ENCODE measurements around the gene ZFAND3.

ZFAND3 gene

GRCh38 chr6:38021571-38021970 is 202.0 kb downstream of the ZFAND3 start:
- no peak overlapping the region for H3K27ac ChIP-seq (ENCODE audit: low read length, poor library complexity, severe bottlenecking)
- no peaks in the 10 kb centered on the region for H3K9me3 ChIP-seq (ENCODE audit: control insufficient read depth, low read length)
- H2BK15ac ChIP-seq (ENCODE audit: low read depth, poor library complexity, severe bottlenecking): no peak overlapping the region
- no peak overlapping the region for H3K9ac ChIP-seq (ENCODE audit: low read length)
- no CpG with 5 or more reads among the region's 1 CpG for WGBS
- no peaks in the 10 kb centered on the region for H3K27me3 ChIP-seq (ENCODE audit: control insufficient read depth in 1 of 2, insufficient read depth in 1 of 2, low read length in 2 of 2)
- no peak overlapping the region for H2BK5ac ChIP-seq (ENCODE audit: low read depth, low read length, poor library complexity, severe bottlenecking)
- H3K4me1 ChIP-seq (ENCODE audit: control insufficient read depth, insufficient read depth, low read depth, low read length): no peaks in the 10 kb centered on the region
- H3K18ac ChIP-seq (ENCODE audit: low read depth in 1 of 2, low read length in 2 of 2): no peak overlapping the region
- no peak overlapping the region for H4K91ac ChIP-seq (ENCODE audit: low read length)
- no peak overlapping the region for H4K8ac ChIP-seq (ENCODE audit: low read length)
- no peak overlapping the region for H3K23ac ChIP-seq (ENCODE audit: low read length in 2 of 2)
- no peak for DNase-seq
- no peak overlapping the region for H2AFZ ChIP-seq (ENCODE audit: low read depth, low read length)
- no peaks in the 10 kb centered on the region for H3K36me3 ChIP-seq (ENCODE audit: control insufficient read depth in 1 of 2, insufficient read depth in 2 of 2, low read depth in 1 of 2, low read length in 2 of 2)
- H3K79me1 ChIP-seq (replicated peaks; ENCODE audit: low read length, poor library complexity, severe bottlenecking): peaks cover 20% of the 10 kb centered on the region
- no peak overlapping the region for H3K4me2 ChIP-seq (ENCODE audit: low read length, poor library complexity, severe bottlenecking)
- H3K4me3 ChIP-seq (ENCODE audit: insufficient read depth in 1 of 2, low read depth in 1 of 2, low read length in 2 of 2): no peak overlapping the region
- no peak overlapping the region for H2BK120ac ChIP-seq (ENCODE audit: low read depth, low read length)
- H3K14ac ChIP-seq (ENCODE audit: low read length in 2 of 2): no peak overlapping the region
- no peak overlapping the region for H3K4ac ChIP-seq (ENCODE audit: low read depth in 1 of 2, low read length in 2 of 2)
- H2AK5ac ChIP-seq (ENCODE audit: low read length, severe bottlenecking): no peak overlapping the region
- no peak overlapping the region for H2BK12ac ChIP-seq (ENCODE audit: low read length in 2 of 2)

- H4K8ac ChIP-seq (ENCODE audit: low read length): no peak overlapping the region
- H2BK5ac ChIP-seq (ENCODE audit: low read depth, low read length, poor library complexity, severe bottlenecking): no peak overlapping the region
- no peak overlapping the region for H4K91ac ChIP-seq (ENCODE audit: low read length)
- WGBS: no CpG with 5 or more reads among the region's 1 CpG
- no peak overlapping the region for H2BK120ac ChIP-seq (ENCODE audit: low read depth, low read length)
- no peak overlapping the region for H3K27ac ChIP-seq (ENCODE audit: low read length, poor library complexity, severe bottlenecking)
- H3K4me1 ChIP-seq (ENCODE audit: control insufficient read depth, insufficient read depth, low read depth, low read length): no peaks in the 10 kb centered on the region
- no peak for DNase-seq
- H3K4ac ChIP-seq (ENCODE audit: low read depth in 1 of 2, low read length in 2 of 2): no peak overlapping the region
- no peak overlapping the region for H3K14ac ChIP-seq (ENCODE audit: low read length in 2 of 2)
- H3K18ac ChIP-seq (ENCODE audit: low read depth in 1 of 2, low read length in 2 of 2): no peak overlapping the region
- no peaks in the 10 kb centered on the region for H3K27me3 ChIP-seq (ENCODE audit: control insufficient read depth in 1 of 2, insufficient read depth in 1 of 2, low read length in 2 of 2)
- H3K36me3 ChIP-seq (ENCODE audit: control insufficient read depth in 1 of 2, insufficient read depth in 2 of 2, low read depth in 1 of 2, low read length in 2 of 2): no peaks in the 10 kb centered on the region
- no peak overlapping the region for H2AK5ac ChIP-seq (ENCODE audit: low read length, severe bottlenecking)
- H2AFZ ChIP-seq (ENCODE audit: low read depth, low read length): no peak overlapping the region
- H3K4me2 ChIP-seq (ENCODE audit: low read length, poor library complexity, severe bottlenecking): no peak overlapping the region
- no peaks in the 10 kb centered on the region for H3K9me3 ChIP-seq (ENCODE audit: control insufficient read depth, low read length)
- H3K9ac ChIP-seq (ENCODE audit: low read length): no peak overlapping the region
- H2BK15ac ChIP-seq (ENCODE audit: low read depth, poor library complexity, severe bottlenecking): no peak overlapping the region
- peaks cover 20% of the 10 kb centered on the region for H3K79me1 ChIP-seq (replicated peaks; ENCODE audit: low read length, poor library complexity, severe bottlenecking)
- H3K4me3 ChIP-seq (ENCODE audit: insufficient read depth in 1 of 2, low read depth in 1 of 2, low read length in 2 of 2): no peak overlapping the region
- H2BK12ac ChIP-seq (ENCODE audit: low read length in 2 of 2): no peak overlapping the region
- no peak overlapping the region for H3K23ac ChIP-seq (ENCODE audit: low read length in 2 of 2)
Measured at GRCh38 chr6:38022688-38023087, 203.2 kb downstream of the ZFAND3 start.

GRCh38 chr6:38024908-38025307 is 205.4 kb downstream of the ZFAND3 start:
- no peak for DNase-seq
- no peak overlapping the region for H3K9ac ChIP-seq (ENCODE audit: low read length)
- no peak overlapping the region for H3K23ac ChIP-seq (ENCODE audit: low read length in 2 of 2)
- H3K79me1 ChIP-seq (replicated peaks; ENCODE audit: low read length, poor library complexity, severe bottlenecking): peaks cover 19% of the 10 kb centered on the region
- H2BK12ac ChIP-seq (ENCODE audit: low read length in 2 of 2): no peak overlapping the region
- no peaks in the 10 kb centered on the region for H3K4me1 ChIP-seq (ENCODE audit: control insufficient read depth, insufficient read depth, low read depth, low read length)
- no peak overlapping the region for H2BK5ac ChIP-seq (ENCODE audit: low read depth, low read length, poor library complexity, severe bottlenecking)
- no peak overlapping the region for H4K91ac ChIP-seq (ENCODE audit: low read length)
- no peak overlapping the region for H2AFZ ChIP-seq (ENCODE audit: low read depth, low read length)
- H2BK15ac ChIP-seq (ENCODE audit: low read depth, poor library complexity, severe bottlenecking): no peak overlapping the region
- H3K14ac ChIP-seq (ENCODE audit: low read length in 2 of 2): no peak overlapping the region
- no peak overlapping the region for H3K4me2 ChIP-seq (ENCODE audit: low read length, poor library complexity, severe bottlenecking)
- H3K27me3 ChIP-seq (ENCODE audit: control insufficient read depth in 1 of 2, insufficient read depth in 1 of 2, low read length in 2 of 2): no peaks in the 10 kb centered on the region
- no peak overlapping the region for H3K18ac ChIP-seq (ENCODE audit: low read depth in 1 of 2, low read length in 2 of 2)
- no peak overlapping the region for H3K4me3 ChIP-seq (ENCODE audit: insufficient read depth in 1 of 2, low read depth in 1 of 2, low read length in 2 of 2)
- H3K27ac ChIP-seq (ENCODE audit: low read length, poor library complexity, severe bottlenecking): no peak overlapping the region
- H4K8ac ChIP-seq (ENCODE audit: low read length): no peak overlapping the region
- H3K9me3 ChIP-seq (ENCODE audit: control insufficient read depth, low read length): no peaks in the 10 kb centered on the region
- no peaks in the 10 kb centered on the region for H3K36me3 ChIP-seq (ENCODE audit: control insufficient read depth in 1 of 2, insufficient read depth in 2 of 2, low read depth in 1 of 2, low read length in 2 of 2)
- H2AK5ac ChIP-seq (ENCODE audit: low read length, severe bottlenecking): no peak overlapping the region
- no peak overlapping the region for H3K4ac ChIP-seq (ENCODE audit: low read depth in 1 of 2, low read length in 2 of 2)
- H2BK120ac ChIP-seq (ENCODE audit: low read depth, low read length): no peak overlapping the region

- Histone ChIP-seq H3K9me3 (ENCODE audit: control insufficient read depth, low read length) (peaks cover 2% of the 10 kb centered on the region), H2AFZ (ENCODE audit: low read depth, low read length) (no peak overlapping the region), H2AK5ac (ENCODE audit: low read length, severe bottlenecking) (no peak overlapping the region), H3K23ac (ENCODE audit: low read length in 2 of 2) (no peak overlapping the region), H3K14ac (ENCODE audit: low read length in 2 of 2) (no peak overlapping the region), H4K91ac (ENCODE audit: low read length) (no peak overlapping the region), H3K27ac (ENCODE audit: low read length, poor library complexity, severe bottlenecking) (no peak overlapping the region), H2BK5ac (ENCODE audit: low read depth, low read length, poor library complexity, severe bottlenecking) (no peak overlapping the region), H3K27me3 (ENCODE audit: control insufficient read depth in 1 of 2, insufficient read depth in 1 of 2, low read length in 2 of 2) (no peaks in the 10 kb centered on the region), H3K4me2 (ENCODE audit: low read length, poor library complexity, severe bottlenecking) (no peak overlapping the region), H3K36me3 (ENCODE audit: control insufficient read depth in 1 of 2, insufficient read depth in 2 of 2, low read depth in 1 of 2, low read length in 2 of 2) (peaks cover 0 to 3% of the 10 kb centered on the region in 2 experiments), H3K4me3 (ENCODE audit: insufficient read depth in 1 of 2, low read depth in 1 of 2, low read length in 2 of 2) (no peak overlapping the region), H3K79me1 (replicated peaks; ENCODE audit: low read length, poor library complexity, severe bottlenecking) (peaks cover 21% of the 10 kb centered on the region), H2BK12ac (ENCODE audit: low read length in 2 of 2) (no peak overlapping the region), H2BK15ac (ENCODE audit: low read depth, poor library complexity, severe bottlenecking) (no peak overlapping the region), H4K8ac (ENCODE audit: low read length) (no peak overlapping the region), H2BK120ac (ENCODE audit: low read depth, low read length) (no peak overlapping the region), H3K4ac (ENCODE audit: low read depth in 1 of 2, low read length in 2 of 2) (no peak overlapping the region), H3K9ac (ENCODE audit: low read length) (no peak overlapping the region), H3K4me1 (ENCODE audit: control insufficient read depth, insufficient read depth, low read depth, low read length) (no peaks in the 10 kb centered on the region), H3K18ac (ENCODE audit: low read depth in 1 of 2, low read length in 2 of 2) (no peak overlapping the region)
- DNase-seq: no peak
Measured at GRCh38 chr6:38025451-38025850, 205.9 kb downstream of the ZFAND3 start.
